GM23248 (cell line): ENCODE data around the gene PRCC. TPM values are rescaled to one million over a fixed set of nuclear protein-coding genes. Genes with fewer than 3 reads are reported as not detected.

Experiments used
- DNase-seq: peaks from one replicate; pipeline ENCODE4 v3.0.0-alpha.2; 2015
- H2AFZ ChIP-seq: fragments of 200-600 bp; sonication (generic); 2 replicates; pipeline ENCODE4 v1.6.1; 2016; ENCODE audit warnings: antibody characterized with exemption
- H3F3A ChIP-seq: fragments of 200-600 bp; sonication (generic); 2 replicates; pipeline ENCODE4 v1.6.1; 2016; ENCODE audit warnings: mild to moderate bottlenecking, antibody characterized with exemption, mixed run types; ENCODE audit not compliant: insufficient read depth
- H3K27ac ChIP-seq: fragments of 200-600 bp; sonication (generic); 2 replicates; pipeline ENCODE4 v1.5.1; 2016; ENCODE audit warnings: mild to moderate bottlenecking
- H3K27me3 ChIP-seq: fragments of 200-600 bp; sonication (generic); replicated peaks from 2 replicates; pipeline ENCODE4 v1.6.1; 2016; ENCODE audit warnings: mild to moderate bottlenecking; ENCODE audit not compliant: insufficient read depth
- H3K36me3 ChIP-seq: fragments of 200-600 bp; sonication (generic); 2 replicates; pipeline ENCODE4 v1.6.1; 2016; ENCODE audit warnings: low read depth, mild to moderate bottlenecking
- H3K4me1 ChIP-seq: fragments of 200-600 bp; sonication (generic); 2 replicates; pipeline ENCODE4 v1.6.1; 2016; ENCODE audit warnings: mild to moderate bottlenecking; ENCODE audit not compliant: insufficient read depth
- H3K4me2 ChIP-seq: fragments of 200-600 bp; sonication (generic); one replicate; pipeline ENCODE4 v1.6.1; 2016; ENCODE audit warnings: mild to moderate bottlenecking; ENCODE audit not compliant: unreplicated experiment
- H3K4me3 ChIP-seq: fragments of 200-600 bp; sonication (generic); 2 replicates; pipeline ENCODE4 v1.5.1; 2016; ENCODE audit warnings: mild to moderate bottlenecking
- H3K79me2 ChIP-seq: fragments of 200-600 bp; sonication (generic); 2 replicates; pipeline ENCODE4 v1.6.1; 2016; ENCODE audit warnings: mild to moderate bottlenecking; ENCODE audit not compliant: insufficient read depth
- H3K9ac ChIP-seq: fragments of 200-600 bp; sonication (generic); 2 replicates; pipeline ENCODE4 v1.6.1; 2016; ENCODE audit warnings: mild to moderate bottlenecking
- H3K9me2 ChIP-seq: fragments of 200-600 bp; sonication (generic); 2 replicates; pipeline ENCODE4 v1.6.1; 2016; ENCODE audit warnings: mixed run types, mild to moderate bottlenecking, moderate library complexity; ENCODE audit not compliant: insufficient read depth
- H3K9me3 ChIP-seq: fragments of 200-600 bp; sonication (generic); one replicate; pipeline ENCODE4 v1.6.1; 2017; ENCODE audit warnings: low read depth
- H4K20me1 ChIP-seq: fragments of 200-600 bp; sonication (generic); 2 replicates; pipeline ENCODE4 v1.6.0; 2016; ENCODE audit not compliant: insufficient read depth
- EZH2 ChIP-seq: fragments of 200-600 bp; sonication (generic); IDR thresholded peaks from 2 replicates; pipeline ENCODE4 v1.6.1; 2018; ENCODE audit warnings: antibody characterized with exemption, mild to moderate bottlenecking; ENCODE audit not compliant: insufficient read depth, poor library complexity, severe bottlenecking
- EZH2phosphoT487 ChIP-seq: fragments of 200-600 bp; sonication (generic); IDR thresholded peaks from 2 replicates; pipeline ENCODE4 v1.6.1; 2018; ENCODE audit warnings: antibody characterized with exemption, moderate library complexity, mild to moderate bottlenecking, low read depth; ENCODE audit not compliant: insufficient read depth
- WGBS, 2 experiments: methylation state at CpG; one replicate each; pipeline ENCODE4 v1.1.6; 2015 to 2017; ENCODE audit warnings: low lambda C conversion rate in 2 of 2, low coverage in 1 of 2; ENCODE audit errors: missing lambda C conversion rate in 2 of 2; 5-methylcytosine and 5-hydroxymethylcytosine counted together
- in situ Hi-C: fragments of 300-500 bp; cut with MboI; formaldehyde crosslinking; loops from 2 replicates; pipeline ENCODE4 v1.15.0; 2020
- polyA plus RNA-seq: library from polyadenylated mRNA; unstranded; fragments of >200 nt; fragmentation: Nextera tagmentation; extraction: Ambion mirVana; gene quantifications from 2 replicates; pipeline ENCODE4 v1.2.1, GENCODE V29; 2016
- total RNA-seq: library from RNA; depleted of rRNA; stranded (reverse); fragments of >200 nt; shearing (Covaris generic); gene quantifications from 2 replicates; pipeline ENCODE4 v1.2.3, GENCODE V29; 2014

The PRCC gene
- total and polyA plus RNA-seq, 2 experiments from 2014 or later, result 32.4 to 57.0 TPM

- H3K27ac ChIP-seq, result no peak overlapping the region
- TF ChIP-seq EZH2phosphoT487, result no peak
- TF ChIP-seq EZH2, result no peak
- H3K4me1 ChIP-seq, result no peaks in the 10 kb centered on the region
- in situ Hi-C loops, result no loop called here
- H3F3A ChIP-seq, result peaks cover 5% of the 10 kb centered on the region; the same call in 1 of the 2 replicates
- no peak overlapping the region for H3K9ac ChIP-seq
- no peak for DNase-seq
- peaks cover 77% of the 10 kb centered on the region for H3K79me2 ChIP-seq
- no peaks in the 10 kb centered on the region for H3K9me3 ChIP-seq
- H3K9me2 ChIP-seq, result no peaks in the 10 kb centered on the region
- no peak overlapping the region for H2AFZ ChIP-seq
- WGBS, 2 experiments, result 73 to 78% methylated on average over 2 of the region's 2 CpGs
- no peak overlapping the region for H3K4me3 ChIP-seq
- H4K20me1 ChIP-seq, result peaks cover 6% of the 10 kb centered on the region; the same call in 1 of the 2 replicates
- no peak overlapping the region for H3K4me2 ChIP-seq
- no peaks in the 10 kb centered on the region for H3K27me3 ChIP-seq
- H3K36me3 ChIP-seq, result peaks cover 19% of the 10 kb centered on the region; the same call in 1 of the 2 replicates
Observed at GRCh38 chr1:156788136-156788535, 20.8 kb downstream of the PRCC start.

GRCh38 chr1:156789621-156790318, 22.4 kb downstream of the PRCC start:
- no peaks in the 10 kb centered on the region for H3K27me3 ChIP-seq
- peaks cover 6% of the 10 kb centered on the region; the same call in 1 of the 2 replicates for H4K20me1 ChIP-seq
- no peaks in the 10 kb centered on the region for H3K9me2 ChIP-seq
- no peak overlapping the region for H2AFZ ChIP-seq
- no peak overlapping the region for H3K4me2 ChIP-seq
- H3K9ac ChIP-seq, result no peak overlapping the region
- H3K27ac ChIP-seq, result no peak overlapping the region
- no peaks in the 10 kb centered on the region for H3K9me3 ChIP-seq
- no peak for DNase-seq
- in situ Hi-C loops, result loop anchor here (10.0 kb wide), 1 partner anchor 95 kb away; no protein-coding TSS in a partner anchor
- no peak overlapping the region for H3K4me3 ChIP-seq
- H3K4me1 ChIP-seq, result no peaks in the 10 kb centered on the region
- TF ChIP-seq EZH2 (no peak), EZH2phosphoT487 (no peak)
- WGBS, 2 experiments, result 91 to 92% methylated on average over 4 of the region's 4 CpGs
- H3K36me3 ChIP-seq, result peaks cover 30% of the 10 kb centered on the region
- peaks cover 8% of the 10 kb centered on the region for H3F3A ChIP-seq
- peaks cover 64% of the 10 kb centered on the region for H3K79me2 ChIP-seq

- Histone ChIP-seq H3K79me2 (peaks cover 20% of the 10 kb centered on the region), H4K20me1 (peaks cover 6% of the 10 kb centered on the region; the same call in 1 of the 2 replicates), H3K27me3 (no peaks in the 10 kb centered on the region), H3K36me3 (peaks cover 64% of the 10 kb centered on the region), H3K4me1 (peaks cover 10% of the 10 kb centered on the region), H3K9ac (no peak overlapping the region), H2AFZ (no peak overlapping the region), H3F3A (peaks cover 46% of the 10 kb centered on the region), H3K9me2 (no peaks in the 10 kb centered on the region), H3K4me2 (no peak overlapping the region), H3K4me3 (no peak overlapping the region), H3K9me3 (no peaks in the 10 kb centered on the region), H3K27ac (no peak overlapping the region)
- no peak for TF ChIP-seq EZH2
- TF ChIP-seq EZH2phosphoT487, result no peak
- in situ Hi-C loops, result loop anchor here (10.0 kb wide), 1 partner anchor 90 kb away; no protein-coding TSS in a partner anchor
- peak; percentile 37 for DNase-seq
- WGBS, 2 experiments, result 61 to 65% methylated on average over 7 of the region's 7 CpGs
Observed at GRCh38 chr1:156794506-156795373, 27.4 kb downstream of the PRCC start.

GRCh38 chr1:156795374-156795733, 28.0 kb downstream of the PRCC start:
- Histone ChIP-seq H3K79me2 (peaks cover 14% of the 10 kb centered on the region), H3K4me1 (peaks cover 16% of the 10 kb centered on the region), H3K27me3 (no peaks in the 10 kb centered on the region), H3K27ac (no peak overlapping the region), H3K9ac (no peak overlapping the region), H4K20me1 (peaks cover 2% of the 10 kb centered on the region; the same call in 1 of the 2 replicates), H3K4me2 (no peak overlapping the region), H3K9me2 (no peaks in the 10 kb centered on the region), H3F3A (peaks cover 52% of the 10 kb centered on the region), H3K36me3 (peaks cover 65% of the 10 kb centered on the region), H2AFZ (no peak overlapping the region), H3K4me3 (no peak overlapping the region), H3K9me3 (no peaks in the 10 kb centered on the region)
- TF ChIP-seq EZH2, result no peak
- TF ChIP-seq EZH2phosphoT487, result no peak
- no peak for DNase-seq
- 98 to 99% methylated on average over 5 of the region's 5 CpGs for WGBS, 2 experiments
- in situ Hi-C loops, result loop anchor here (10.0 kb wide), 1 partner anchor 89 kb away; no protein-coding TSS in a partner anchor
